GM21576 (cell line): ENCODE measurements around the gene EXOC4.

Experiments
- ATAC-seq: cut with Tn5 transposase; IDR thresholded peaks from one replicate; pipeline ENCODE4 v1.9.1; 2021; ENCODE audit warnings: mild to moderate bottlenecking, moderate library complexity; ENCODE audit not compliant: unreplicated experiment

Gene EXOC4

DNA sequence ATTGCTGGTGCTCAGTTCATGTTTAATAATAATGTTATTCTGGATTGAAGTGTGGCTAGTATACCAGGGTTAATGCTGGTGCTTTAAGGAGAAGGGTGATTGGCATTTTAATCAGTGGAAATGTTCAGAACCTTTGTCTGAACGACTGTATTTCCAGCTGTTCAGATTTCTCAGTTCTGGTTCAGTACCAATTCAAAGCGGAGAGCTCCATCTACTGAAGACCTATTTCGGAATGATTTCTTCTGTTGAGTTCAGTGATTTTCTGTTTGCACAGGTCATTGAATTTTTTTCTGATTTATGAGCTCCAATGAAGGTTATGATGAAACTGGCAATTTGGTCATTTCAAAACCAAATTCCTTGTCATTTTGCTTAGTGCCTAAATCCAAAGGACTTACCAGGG, 160.1 kb downstream of the EXOC4 start:
- no peak for ATAC-seq

DNA sequence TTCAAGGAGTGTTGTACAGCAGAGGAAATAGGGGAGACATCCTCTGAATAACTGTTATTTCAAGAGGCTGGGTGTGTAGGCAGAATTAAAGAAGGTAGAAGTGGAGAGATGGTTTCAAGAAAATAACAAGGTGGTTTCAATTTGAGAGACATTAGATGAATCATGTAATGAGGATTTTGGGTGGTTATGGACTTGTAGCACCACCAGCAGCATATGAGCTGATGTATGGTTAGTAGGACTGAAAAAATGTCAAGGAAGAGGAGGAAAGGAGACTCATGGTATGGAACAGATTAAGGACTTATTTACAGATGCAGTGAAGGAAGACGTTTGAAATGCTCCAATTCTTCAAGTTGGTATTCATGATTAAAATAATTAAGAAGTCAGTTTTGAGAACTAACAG, 166.2 kb downstream of the EXOC4 start:
- no peak for ATAC-seq

DNA sequence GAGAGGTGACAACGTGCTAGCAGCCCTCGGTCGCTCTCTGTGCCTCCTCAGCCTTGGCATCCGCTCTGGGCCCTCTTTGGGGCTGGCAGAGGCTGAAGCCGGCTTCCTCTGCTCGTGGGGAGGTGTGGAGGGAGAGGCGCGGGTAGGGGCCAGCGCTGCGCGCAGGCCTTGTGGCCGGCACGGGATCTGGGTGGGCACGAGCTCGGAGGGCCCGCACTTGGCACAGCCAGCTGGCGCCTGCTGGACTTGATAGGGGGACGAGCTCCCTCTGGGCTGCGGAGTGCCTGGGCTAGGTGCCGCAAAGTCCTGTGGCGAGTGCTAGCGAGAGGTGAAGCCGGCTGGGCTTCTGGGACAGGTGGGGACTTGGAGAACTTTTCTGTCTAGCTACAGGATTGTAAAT, 170.7 kb downstream of the EXOC4 start:
- ATAC-seq: no peak

DNA sequence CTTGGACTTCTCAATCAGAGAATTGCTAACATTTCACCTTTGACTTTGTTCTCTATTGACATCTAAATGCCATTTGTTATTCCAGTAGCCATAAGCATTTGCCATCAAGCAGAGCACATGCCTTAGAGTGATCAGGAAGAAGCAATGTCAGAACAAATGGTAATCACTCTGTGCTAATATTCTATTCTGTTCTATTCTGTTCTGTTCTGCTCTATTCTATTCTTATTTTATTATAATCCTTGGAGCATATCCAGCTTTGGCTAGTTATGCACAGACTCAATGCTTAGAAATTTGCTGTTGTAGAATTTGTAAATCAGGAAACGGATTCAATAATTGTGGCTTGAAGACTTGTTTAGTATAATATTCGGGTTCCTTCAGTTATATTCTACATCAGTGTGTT, 175.4 kb downstream of the EXOC4 start:
- ATAC-seq: no peak

DNA sequence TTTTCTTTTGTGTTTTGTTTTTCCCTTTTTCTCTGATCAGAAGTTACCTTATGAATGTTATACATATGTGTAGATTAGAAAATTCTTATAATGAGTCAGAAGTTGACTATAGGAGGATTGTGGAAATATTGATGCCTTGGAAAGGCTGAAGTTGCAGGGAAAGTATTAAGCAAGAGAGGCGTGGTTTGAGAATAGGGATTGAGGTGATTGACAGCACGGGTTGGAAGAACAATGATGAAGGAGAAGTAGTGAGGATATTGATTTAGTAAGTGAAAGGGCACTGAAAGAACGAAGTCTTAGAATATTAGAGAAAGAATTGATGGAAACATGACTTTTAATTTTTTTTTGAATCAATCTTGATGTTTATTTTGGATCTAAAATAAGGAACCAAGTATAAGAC, 176.0 kb downstream of the EXOC4 start:
- no peak for ATAC-seq

DNA sequence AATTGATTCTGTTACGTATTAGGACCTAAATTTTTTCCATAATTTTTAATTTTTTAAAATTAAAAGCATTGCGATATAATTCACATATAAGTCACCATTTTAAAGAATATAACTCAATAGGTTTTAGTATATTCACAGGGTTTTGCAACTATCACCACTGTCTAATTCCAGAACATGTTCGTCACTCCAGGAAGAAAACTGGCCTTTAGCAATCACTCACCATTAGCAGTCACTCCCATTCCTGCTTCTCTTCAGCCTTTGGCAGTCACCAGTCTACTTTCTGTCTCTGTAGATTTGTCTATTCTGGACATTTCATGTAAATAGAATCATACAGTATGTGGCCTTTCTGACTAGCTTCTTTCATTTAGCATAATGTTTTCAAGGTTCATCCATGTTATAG, 176.5 kb downstream of the EXOC4 start:
- ATAC-seq: no peak

DNA sequence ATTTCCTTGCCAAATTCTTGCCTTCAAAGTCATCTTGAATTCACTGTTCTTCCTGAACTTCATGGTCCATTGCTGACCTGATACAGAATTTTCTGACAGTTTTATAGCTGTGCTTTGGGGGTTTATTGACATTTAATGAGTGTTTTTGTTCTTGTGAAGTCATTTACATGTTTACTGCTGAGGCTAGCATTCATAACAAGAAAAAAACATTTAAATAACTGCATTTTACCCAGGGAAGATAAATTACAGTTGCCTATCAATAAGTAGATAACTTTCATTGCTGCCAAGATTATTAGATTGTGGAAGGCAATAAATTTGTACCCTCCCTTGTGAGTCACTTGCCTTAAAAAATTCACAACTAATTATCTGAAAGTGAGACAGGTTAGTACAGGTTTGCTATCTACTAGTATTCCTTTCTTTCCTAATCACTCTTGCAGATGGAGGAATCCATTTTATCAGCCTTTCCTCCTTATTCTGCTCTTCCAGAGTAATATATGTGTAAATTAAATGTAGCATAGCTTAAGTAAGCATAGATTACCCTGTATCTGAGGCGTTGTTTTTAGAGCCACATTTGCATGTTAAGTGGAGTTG, 178.4 kb downstream of the EXOC4 start:
- ATAC-seq: no peak

DNA sequence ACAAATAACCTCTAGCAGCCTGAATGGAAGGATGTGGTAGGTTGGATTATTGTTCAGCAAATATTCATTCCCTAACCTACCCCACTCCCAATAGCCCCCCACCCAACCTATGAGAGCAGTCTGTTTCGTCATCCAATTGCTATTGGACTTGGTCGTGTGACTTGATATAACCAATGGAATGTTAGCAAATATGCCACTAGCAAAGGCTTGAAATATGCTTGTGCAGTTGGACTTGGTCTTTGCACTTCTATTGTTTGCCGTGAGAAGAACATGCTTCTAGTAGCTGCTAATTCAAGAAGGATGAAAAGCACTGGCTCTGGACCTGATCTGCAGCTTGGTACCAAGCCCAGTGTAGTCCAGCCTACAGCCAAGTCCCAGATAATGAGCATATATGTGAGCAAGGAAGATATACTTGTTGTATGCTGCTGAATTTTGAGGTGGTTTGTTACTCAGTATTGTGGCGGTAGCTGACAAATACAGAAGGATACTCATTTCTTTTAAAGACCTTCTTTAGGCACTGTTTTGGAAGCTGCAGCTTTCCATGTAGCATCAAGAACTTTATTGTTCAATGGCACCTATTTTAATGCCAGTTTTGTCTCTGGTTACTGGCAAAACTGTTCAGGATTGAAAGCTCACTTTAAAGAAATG, 180.4 kb downstream of the EXOC4 start:
- no peak for ATAC-seq

DNA sequence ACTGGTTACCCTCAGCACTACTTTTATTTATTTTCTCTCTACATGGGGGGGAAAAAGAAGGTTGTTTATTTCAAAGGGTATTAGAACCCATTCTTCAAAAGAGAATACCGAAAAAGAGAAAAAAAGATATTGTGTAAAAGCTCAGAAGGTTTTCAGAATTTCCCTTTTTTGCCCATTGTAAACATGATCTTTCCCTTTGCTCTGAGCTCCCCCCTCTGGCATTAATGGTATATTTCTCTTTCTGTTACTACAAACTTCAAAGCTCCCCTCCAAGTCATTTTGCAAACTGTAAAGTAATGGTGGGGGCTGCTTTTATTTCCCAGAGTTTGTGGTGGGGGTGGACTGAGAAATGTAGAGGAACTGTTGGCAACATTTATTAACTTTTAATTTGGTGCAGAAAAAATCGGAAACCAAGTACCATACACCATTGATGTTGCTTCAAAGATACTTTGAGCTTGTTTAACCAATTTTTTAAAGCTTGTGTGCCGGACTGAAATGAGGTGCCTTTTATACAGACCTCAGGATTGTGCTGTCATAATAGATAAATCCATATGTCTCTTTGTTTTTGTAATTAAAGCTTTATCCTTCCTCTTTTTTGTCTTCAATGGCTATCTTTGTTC, 181.5 kb downstream of the EXOC4 start:
- no peak for ATAC-seq

DNA sequence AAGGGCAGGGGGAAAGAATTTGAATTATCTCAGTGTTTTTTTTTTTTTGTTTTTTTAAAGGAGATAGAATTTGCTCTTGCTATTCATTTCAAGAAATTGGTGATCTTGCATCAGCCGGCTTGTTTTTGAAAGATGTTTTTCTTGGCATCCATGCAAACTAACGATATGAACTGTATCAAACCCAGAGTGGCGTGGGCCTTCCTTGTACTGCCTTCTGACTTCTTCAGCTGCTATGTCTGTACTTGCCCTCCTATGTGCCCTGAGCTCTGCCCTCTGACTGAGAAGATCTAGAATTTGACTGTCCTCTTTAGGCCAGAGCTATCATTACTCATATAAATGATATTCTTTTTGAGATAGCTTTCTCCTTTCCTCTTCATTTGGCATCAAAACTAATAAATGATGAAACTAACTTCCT, 183.1 kb downstream of the EXOC4 start:
- ATAC-seq: no peak

DNA sequence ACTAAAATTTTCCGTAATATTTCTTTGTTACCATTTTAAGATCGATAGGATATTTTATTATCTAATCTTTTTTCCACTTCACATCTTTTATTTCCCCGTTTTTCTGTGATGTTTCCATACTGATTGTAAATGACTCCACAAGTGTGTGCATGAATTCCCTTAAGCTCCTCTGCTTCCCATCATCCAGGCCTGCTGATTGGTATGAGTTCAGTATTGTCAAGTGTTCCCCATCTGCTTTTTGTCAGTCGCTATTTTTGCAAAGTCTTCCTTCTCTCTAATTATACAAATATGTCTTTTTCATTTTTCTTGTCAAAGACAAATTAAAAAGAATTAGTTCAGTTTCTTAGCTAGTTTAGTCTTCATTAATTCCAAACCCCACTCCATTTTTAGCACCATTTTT, 184.7 kb downstream of the EXOC4 start:
- no peak for ATAC-seq

DNA sequence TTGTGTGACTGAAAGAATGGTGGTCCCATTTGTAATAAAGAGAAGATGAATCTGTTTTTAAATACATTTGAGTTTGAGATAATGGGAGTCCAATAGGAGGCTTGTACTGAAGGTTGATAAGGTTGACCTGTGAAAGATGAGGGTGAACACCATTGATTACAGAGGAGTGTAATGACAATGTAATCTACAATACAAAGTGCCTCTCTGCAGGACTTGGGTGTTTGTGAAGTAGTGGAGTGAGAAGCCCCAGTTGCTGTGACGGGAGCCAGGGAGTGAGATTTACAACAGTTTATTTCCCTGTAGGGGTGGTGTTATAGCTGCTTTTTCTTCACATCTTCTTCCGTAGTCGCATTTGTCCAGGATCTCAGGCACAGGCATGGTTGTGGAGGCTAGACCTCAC, 189.9 kb downstream of the EXOC4 start:
- ATAC-seq: no peak

DNA sequence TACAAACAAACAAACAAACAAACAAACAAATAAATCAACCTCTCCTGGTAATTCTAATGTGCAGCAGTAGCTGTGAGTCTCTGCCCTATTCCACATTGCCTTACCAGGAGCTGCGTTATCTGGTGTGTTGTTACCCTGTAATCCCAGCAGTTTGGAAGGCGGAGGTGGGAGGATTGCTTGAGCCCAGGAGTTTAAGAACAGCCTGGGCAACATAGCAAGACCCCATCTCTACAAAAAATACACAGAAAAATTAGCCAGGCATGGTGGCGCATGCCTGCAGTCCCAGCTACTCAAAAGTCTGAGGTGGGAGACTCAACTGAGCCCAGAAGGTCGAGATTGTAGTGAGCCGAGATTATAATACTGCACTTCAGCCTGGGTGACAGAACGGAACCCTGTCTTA, 192.7 kb downstream of the EXOC4 start:
- no peak for ATAC-seq

DNA sequence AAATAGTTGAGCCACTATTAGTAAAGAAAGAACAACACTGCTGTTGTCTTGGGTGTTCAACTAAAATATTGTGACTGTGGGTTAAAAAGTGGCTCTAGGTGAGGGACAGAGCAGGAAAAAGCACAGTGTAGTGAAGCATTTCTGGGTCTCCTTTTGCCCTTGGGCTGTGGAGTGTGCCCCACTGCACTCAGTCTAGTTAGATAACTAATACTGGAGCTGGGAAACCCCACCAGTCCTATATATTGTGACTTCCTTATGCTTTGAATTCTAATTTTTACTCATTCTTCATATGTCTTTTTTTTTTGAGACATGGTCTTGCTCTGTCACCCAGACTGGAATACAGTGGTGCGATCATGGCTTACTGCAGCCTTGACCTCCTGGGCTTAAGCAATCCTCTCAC, 195.1 kb downstream of the EXOC4 start:
- no peak for ATAC-seq

DNA sequence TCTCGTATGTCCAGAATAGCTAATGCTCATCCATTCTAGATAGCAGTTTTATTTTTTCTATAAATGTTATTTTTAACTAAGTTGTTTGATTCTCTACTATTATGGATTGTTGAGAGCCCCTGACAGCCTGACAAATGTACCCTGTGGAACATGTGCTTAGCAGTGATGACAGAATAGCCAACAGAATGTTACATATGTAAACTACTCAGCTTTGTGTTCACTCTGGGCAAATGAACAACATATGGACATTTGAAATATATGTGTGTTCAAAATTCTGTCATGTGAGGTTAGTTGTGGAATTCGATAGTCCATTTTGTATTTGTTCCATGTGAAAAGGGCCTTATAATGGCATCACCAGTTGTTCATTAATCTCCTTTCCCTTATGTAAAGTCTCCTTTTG, 199.7 kb downstream of the EXOC4 start:
- no peak for ATAC-seq

DNA sequence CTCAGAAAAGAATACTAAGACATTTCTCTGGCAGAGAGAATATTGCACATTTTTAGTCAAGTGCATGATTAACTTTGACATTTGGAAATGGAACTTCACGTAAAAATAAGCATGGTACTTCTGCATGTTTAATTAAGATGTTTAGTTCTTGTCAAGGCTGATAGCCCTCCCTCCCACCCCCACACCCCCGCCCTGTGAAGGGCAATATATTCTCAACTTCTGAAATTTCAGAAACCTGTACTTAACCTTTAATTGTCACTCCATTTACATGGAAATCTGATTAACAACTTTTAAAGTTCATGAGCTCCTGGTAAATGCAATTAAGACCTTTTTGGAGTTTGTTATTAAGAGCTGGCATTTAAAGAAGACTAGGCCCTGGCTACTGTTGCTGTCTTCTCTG, 205.8 kb downstream of the EXOC4 start:
- no peak for ATAC-seq

DNA sequence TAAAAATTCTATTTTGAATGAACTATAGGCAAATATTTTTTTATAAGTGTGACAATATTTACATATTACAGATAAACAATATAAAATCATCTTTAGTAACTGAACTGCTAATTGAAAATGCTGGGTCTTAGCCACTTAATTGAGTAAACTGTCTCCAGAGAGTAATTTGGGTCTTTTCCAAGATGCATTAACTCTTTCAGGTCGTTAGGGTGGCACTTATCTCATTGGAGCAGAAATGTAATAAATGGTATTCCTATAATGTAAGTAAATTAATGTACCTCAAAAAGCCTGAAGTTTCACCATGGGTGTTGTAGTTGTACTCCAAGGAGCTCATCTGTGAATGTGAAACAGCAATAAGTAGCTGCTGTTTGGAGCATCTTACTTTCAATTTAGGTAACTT, 208.5 kb downstream of the EXOC4 start:
- ATAC-seq: no peak

DNA sequence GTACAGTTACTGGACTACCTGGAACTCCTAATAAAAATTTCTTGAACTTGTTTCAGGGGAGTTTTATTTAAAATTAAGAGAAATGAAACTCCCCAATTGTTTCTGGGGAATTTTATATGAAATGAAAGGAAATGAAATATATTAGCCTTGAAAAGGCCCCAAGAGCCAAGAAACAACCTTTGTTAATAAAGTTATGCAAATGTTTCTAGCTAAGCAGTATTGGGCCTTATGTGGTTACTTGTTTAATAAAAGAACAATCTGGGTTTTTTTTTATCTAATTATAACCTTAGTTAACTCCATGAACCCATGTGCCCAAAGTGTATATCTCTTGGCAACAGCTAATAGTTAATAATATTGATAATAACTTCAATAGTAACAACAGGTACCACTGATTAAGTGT, 222.8 kb downstream of the EXOC4 start:
- ATAC-seq: no peak

DNA sequence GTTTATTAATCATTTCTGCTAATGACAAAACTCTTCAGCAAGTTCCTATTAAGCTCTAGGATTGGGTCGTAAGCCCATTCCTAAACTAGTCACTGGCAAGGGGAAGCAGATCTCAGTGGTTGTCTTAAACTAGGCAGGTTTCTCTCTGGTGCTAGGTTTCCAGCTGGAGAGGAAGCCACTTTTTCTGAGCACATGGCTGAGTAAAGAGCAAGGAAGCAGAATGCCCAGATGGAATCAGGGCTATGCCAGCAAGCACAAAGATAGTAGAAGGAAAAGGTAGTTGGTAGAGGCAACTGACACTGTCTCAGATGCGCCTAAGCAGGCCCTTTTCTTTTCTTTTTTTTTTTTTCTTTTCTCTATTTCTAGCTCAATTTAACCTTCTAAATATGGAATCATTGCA, 224.9 kb downstream of the EXOC4 start:
- ATAC-seq: no peak

DNA sequence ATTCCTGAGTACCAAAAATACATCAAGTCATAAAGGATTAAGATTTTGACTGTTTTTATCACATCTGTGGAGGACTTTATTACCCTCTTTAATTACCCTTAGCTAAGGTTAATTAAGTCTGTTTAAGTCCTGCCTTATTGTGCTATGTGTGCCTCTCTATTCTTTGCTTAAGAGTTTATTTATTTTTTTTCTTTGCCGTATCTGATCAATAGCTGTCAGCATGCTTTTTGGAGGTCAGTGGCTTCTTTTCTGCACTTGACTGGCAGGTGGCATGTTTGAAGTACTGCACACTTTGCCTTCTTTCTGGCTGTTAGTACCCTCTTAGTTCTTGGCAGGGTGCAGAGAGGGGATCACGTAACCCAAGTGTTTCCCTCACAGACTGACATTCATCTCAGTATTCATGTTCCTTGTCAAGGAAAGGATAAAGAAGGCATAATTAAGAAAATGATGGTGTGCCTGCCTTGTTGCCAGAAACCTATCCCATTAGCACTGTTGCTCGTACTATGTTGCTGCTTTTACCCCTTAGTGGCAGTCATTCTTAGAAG, 225.8 kb downstream of the EXOC4 start:
- no peak for ATAC-seq

DNA sequence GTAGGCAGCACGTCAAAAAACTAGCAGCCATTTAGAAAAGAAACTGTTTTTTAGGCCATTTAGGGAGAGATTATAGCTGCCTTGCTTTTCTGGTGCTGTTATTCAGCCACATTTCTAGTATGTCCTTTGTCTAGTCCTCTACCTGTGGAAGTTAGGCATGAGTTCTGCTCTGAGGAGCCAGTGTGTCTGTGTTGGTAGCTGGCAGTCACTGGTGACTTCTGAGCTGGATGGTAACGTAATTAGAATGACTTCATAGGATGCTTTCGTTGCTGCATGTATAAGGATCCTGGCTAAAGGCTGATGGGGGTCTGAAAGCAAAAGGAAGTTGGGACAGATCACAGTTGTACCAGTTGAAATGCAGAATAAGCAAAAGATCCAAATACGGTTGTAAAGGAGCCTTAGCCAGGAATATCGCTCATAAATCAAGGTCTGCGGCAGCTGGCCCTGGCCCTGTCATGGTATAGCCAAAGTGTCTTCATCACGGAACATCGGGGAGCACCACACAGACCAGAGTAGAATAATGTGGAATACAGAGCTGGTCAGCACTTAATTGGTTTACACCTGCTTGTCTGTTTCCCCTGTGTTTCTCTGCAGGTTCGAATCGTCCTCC, 226.7 kb downstream of the EXOC4 start:
- ATAC-seq: no peak

DNA sequence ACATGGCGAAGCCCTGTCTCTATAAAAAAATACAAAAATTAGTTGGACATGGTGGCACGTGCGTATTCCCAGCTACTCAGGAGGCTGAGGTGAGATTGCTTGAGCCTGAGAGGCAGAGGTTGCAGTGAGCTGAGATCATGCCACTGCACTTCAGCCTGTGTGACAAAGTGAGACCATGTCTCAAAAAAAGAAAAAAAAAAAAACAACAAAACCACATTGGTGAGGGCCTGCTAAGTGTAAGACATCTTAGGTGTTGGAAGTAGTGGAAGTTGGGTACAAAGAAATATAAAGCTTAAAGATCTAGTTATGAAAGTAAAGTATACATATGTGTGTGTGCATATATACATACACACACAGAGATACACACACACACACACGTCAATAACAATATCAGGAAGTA, 228.0 kb downstream of the EXOC4 start:
- ATAC-seq: no peak
